ENCODE results near the gene PCDH1.

PCDH1 gene

DNA sequence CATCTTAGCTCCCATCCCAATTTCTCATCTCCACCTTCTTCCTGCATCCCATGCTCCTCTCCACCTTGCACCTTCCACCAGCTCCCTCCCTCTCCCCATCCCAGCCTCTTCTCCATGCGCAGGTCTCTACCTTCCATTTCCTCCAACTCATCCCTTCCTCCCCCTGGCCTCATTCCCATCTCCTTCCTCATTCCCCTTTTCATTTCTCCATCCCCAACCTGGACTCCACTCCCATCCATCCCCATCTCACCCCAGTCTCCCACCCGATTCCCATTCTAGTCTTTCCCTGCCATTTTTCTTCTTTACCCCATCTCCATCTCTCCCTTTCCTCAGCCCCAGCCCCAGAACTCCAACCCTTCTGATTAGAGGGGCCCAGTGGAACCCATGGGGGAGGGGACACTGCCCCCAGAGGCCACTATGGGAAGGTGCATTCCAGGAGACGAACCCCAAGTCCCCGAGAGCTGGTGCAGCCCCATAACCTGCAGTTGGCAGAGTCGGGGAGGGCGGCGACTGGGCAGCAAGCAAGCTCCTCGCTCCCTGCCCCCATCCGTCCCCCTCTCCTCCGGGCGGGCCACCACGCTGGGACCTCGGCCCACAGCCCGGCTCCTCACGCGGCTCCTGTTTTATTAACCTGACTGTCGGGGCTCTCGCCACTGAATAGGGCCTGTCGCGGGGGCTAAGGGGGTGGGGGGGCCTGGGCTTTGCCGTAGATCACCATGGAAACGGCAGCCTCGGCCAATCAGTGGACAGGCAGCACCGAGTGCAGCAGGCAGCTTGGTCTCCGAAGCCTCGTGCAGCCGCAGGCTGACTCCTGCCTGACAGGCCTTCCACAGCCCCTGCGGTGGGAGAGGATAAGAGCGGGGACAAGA is 66.7 kb downstream of the PCDH1 start:
- DNase-seq (ENCODE audit: low read depth) = no peak
- TF ChIP-seq CTCF (conservative IDR thresholded peaks at IDR 0.05; ENCODE audit: control insufficient read depth, insufficient read depth, low read depth, low read length) = peak; percentile 56
- no peak overlapping the region for H3K4me3 ChIP-seq (ENCODE audit: control insufficient read depth, low read depth, low read length)

DNA sequence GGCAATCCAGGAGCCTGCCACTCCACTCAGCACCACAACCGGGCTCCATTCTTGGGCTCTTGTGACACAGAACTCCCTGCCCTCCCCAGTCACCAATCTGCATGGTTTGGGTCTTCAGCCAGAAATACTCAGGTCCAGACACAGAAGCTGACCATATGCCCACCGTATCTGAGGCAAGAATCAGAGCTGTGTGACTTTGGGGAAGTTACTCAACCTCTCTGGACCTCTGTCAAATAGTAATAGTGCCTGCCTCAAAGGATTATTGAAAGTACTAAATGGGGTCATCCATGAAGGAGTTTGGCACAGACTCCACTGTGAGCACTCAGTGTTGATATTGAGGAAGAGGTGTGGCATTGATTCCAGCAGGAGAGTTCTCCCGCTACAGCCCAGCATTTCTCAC is 67.5 kb downstream of the PCDH1 start:
- no peak overlapping the region for H3K4me3 ChIP-seq (ENCODE audit: control insufficient read depth, low read depth, low read length)
- no peak for TF ChIP-seq CTCF (conservative IDR thresholded peaks at IDR 0.05; ENCODE audit: control insufficient read depth, insufficient read depth, low read depth, low read length)
- no peak for DNase-seq (ENCODE audit: low read depth)

- TF ChIP-seq CTCF (conservative IDR thresholded peaks at IDR 0.05; ENCODE audit: control insufficient read depth, insufficient read depth, low read depth, low read length) = no peak
- DNase-seq (ENCODE audit: low read depth) = no peak
- no peak overlapping the region for H3K4me3 ChIP-seq (ENCODE audit: control insufficient read depth, low read depth, low read length)
Observed at GRCh38 chr5:141809380-141810096, 68.7 kb downstream of the PCDH1 start.

- TF ChIP-seq CTCF (conservative IDR thresholded peaks at IDR 0.05; ENCODE audit: control insufficient read depth, insufficient read depth, low read depth, low read length) = no peak
- no peak overlapping the region for H3K4me3 ChIP-seq (ENCODE audit: control insufficient read depth, low read depth, low read length)
- no peak for DNase-seq (ENCODE audit: low read depth)
Observed at GRCh38 chr5:141808857-141809256, 69.4 kb downstream of the PCDH1 start.

GRCh38 chr5:141807732-141808131 is 70.5 kb downstream of the PCDH1 start:
- DNase-seq (ENCODE audit: low read depth) = no peak
- H3K4me3 ChIP-seq (ENCODE audit: control insufficient read depth, low read depth, low read length) = no peak overlapping the region
- no peak for TF ChIP-seq CTCF (conservative IDR thresholded peaks at IDR 0.05; ENCODE audit: control insufficient read depth, insufficient read depth, low read depth, low read length)

- no peak overlapping the region for H3K4me3 ChIP-seq (ENCODE audit: control insufficient read depth, low read depth, low read length)
- DNase-seq (ENCODE audit: low read depth) = no peak
- no peak for TF ChIP-seq CTCF (conservative IDR thresholded peaks at IDR 0.05; ENCODE audit: control insufficient read depth, insufficient read depth, low read depth, low read length)
Observed at GRCh38 chr5:141807329-141807728, 70.9 kb downstream of the PCDH1 start.

Data from fibroblast of mammary gland (primary cell).